H9 (cell line): ENCODE data around the gene SEMA4D. TPM values are rescaled to one million over a fixed set of nuclear protein-coding genes. Genes with fewer than 3 reads are reported as not detected.

ENCODE experiments used
- DNase-seq: peaks from one replicate; pipeline ENCODE4 v3.0.0-alpha.2; 2017
- H2AFZ ChIP-seq: one replicate; pipeline ENCODE4 v1.6.1; 2013; ENCODE audit warnings: mild to moderate bottlenecking, low read length, control low read depth, moderate library complexity
- H2AK5ac ChIP-seq: 2 replicates; pipeline ENCODE4 v1.6.1; 2013; ENCODE audit warnings: low read length, control low read depth, mixed read lengths; ENCODE audit not compliant: insufficient read length
- H2BK120ac ChIP-seq: one replicate; pipeline ENCODE4 v1.6.1; 2013; ENCODE audit warnings: low read depth, mild to moderate bottlenecking, low read length, control low read depth, inconsistent platforms; ENCODE audit not compliant: poor library complexity, severe bottlenecking
- H2BK12ac ChIP-seq: 2 replicates; pipeline ENCODE4 v1.6.1; 2013; ENCODE audit warnings: low read length, control low read depth, mixed read lengths, low read depth; ENCODE audit not compliant: insufficient read length
- H2BK15ac ChIP-seq: 2 replicates; pipeline ENCODE4 v1.6.1; 2013; ENCODE audit warnings: low read depth, low read length, control low read depth
- H2BK20ac ChIP-seq: one replicate; pipeline ENCODE4 v1.6.1; 2013; ENCODE audit warnings: low read depth, mild to moderate bottlenecking, low read length, control low read depth, inconsistent platforms; ENCODE audit not compliant: poor library complexity, severe bottlenecking
- H2BK5ac ChIP-seq: 2 replicates; pipeline ENCODE4 v1.6.1; 2013; ENCODE audit warnings: low read length, control low read depth, mixed read lengths; ENCODE audit not compliant: insufficient read length
- H3K14ac ChIP-seq: 2 replicates; pipeline ENCODE4 v1.6.1; 2013; ENCODE audit warnings: low read length, control low read depth; ENCODE audit not compliant: insufficient read depth
- H3K18ac ChIP-seq: 2 replicates; pipeline ENCODE4 v1.6.1; 2013; ENCODE audit warnings: low read depth, mild to moderate bottlenecking, mixed read lengths, low read length, control low read depth; ENCODE audit not compliant: insufficient read length
- H3K23ac ChIP-seq: 2 replicates; pipeline ENCODE4 v1.6.1; 2013; ENCODE audit warnings: low read length, control low read depth, mixed read lengths, low read depth; ENCODE audit not compliant: insufficient read length
- H3K23me2 ChIP-seq: 2 replicates; pipeline ENCODE4 v1.6.1; 2013; ENCODE audit warnings: low read depth, mild to moderate bottlenecking, mixed read lengths, low read length, control low read depth; ENCODE audit not compliant: insufficient read length, poor library complexity, severe bottlenecking
- H3K27ac ChIP-seq: 2 replicates; pipeline ENCODE4 v1.5.1; 2013; ENCODE audit warnings: low read length, control low read depth, mixed read lengths, low read depth; ENCODE audit not compliant: insufficient read length
- H3K27me3 ChIP-seq: 2 replicates; pipeline ENCODE4 v1.6.1; 2013; ENCODE audit warnings: low read length, control low read depth, inconsistent platforms; ENCODE audit not compliant: insufficient read depth
- H3K4ac ChIP-seq: 2 replicates; pipeline ENCODE4 v1.6.1; 2013; ENCODE audit warnings: low read depth, mild to moderate bottlenecking, control low read depth, inconsistent platforms, low read length, moderate library complexity
- H3K4me1 ChIP-seq: 2 replicates; pipeline ENCODE4 v1.6.1; 2013; ENCODE audit warnings: low read length, control low read depth, inconsistent platforms; ENCODE audit not compliant: insufficient read depth
- H3K4me2 ChIP-seq: 2 replicates; pipeline ENCODE4 v1.6.1; 2013; ENCODE audit warnings: low read length, control low read depth, mixed read lengths; ENCODE audit not compliant: insufficient read length, insufficient read depth
- H3K56ac ChIP-seq: 2 replicates; pipeline ENCODE4 v1.6.1; 2013; ENCODE audit warnings: low read depth, mild to moderate bottlenecking, mixed read lengths, low read length, control low read depth; ENCODE audit not compliant: insufficient read length
- H3K79me1 ChIP-seq: 2 replicates; pipeline ENCODE4 v1.6.1; 2013; ENCODE audit warnings: low read depth, mild to moderate bottlenecking, moderate library complexity, low read length, control low read depth, inconsistent platforms; ENCODE audit not compliant: insufficient read depth, poor library complexity, severe bottlenecking
- H3K79me2 ChIP-seq: 2 replicates; pipeline ENCODE4 v1.6.1; 2013; ENCODE audit warnings: low read length, control low read depth, inconsistent platforms; ENCODE audit not compliant: insufficient read depth
- H3K9ac ChIP-seq: 2 replicates; pipeline ENCODE4 v1.6.1; 2013; ENCODE audit warnings: low read length, control low read depth, mixed read lengths; ENCODE audit not compliant: insufficient read length; ENCODE audit errors: extremely low read depth
- H3K9me3 ChIP-seq: one replicate; pipeline ENCODE4 v1.6.1; 2013; ENCODE audit warnings: low read depth, low read length, inconsistent platforms; ENCODE audit not compliant: control insufficient read depth
- H3T11ph ChIP-seq: one replicate; pipeline ENCODE4 v1.6.1; 2013; ENCODE audit warnings: mild to moderate bottlenecking, low read length, control low read depth, inconsistent platforms
- H4K20me1 ChIP-seq: one replicate; pipeline ENCODE4 v1.6.1; 2013; ENCODE audit not compliant: control insufficient read depth, insufficient read length, insufficient read depth
- H4K5ac ChIP-seq: 2 replicates; pipeline ENCODE4 v1.6.1; 2013; ENCODE audit warnings: low read depth, mild to moderate bottlenecking, mixed read lengths, low read length, control low read depth; ENCODE audit not compliant: insufficient read length
- H4K8ac ChIP-seq: replicated peaks from 2 replicates; pipeline ENCODE4 v1.6.1; 2013; ENCODE audit warnings: low read length, control low read depth, mixed read lengths, low read depth; ENCODE audit not compliant: insufficient read length
- H4K91ac ChIP-seq: 2 replicates; pipeline ENCODE4 v1.6.1; 2013; ENCODE audit warnings: low read depth, mild to moderate bottlenecking, moderate library complexity, mixed read lengths, low read length, control low read depth; ENCODE audit not compliant: insufficient read length
- H3K27ac Mint-ChIP-seq, 3 experiments: 2 replicates in 2 of 3; 3 replicates in 1 of 3; pipeline ENCODE4 v1.8.0; 2020 to 2021; ENCODE audit warnings: mixed read lengths in 3 of 3, mild to moderate bottlenecking in 1 of 3, moderate library complexity in 1 of 3
- H3K27me3 Mint-ChIP-seq: 2 replicates; pipeline ENCODE4 v1.8.0; 2021; ENCODE audit warnings: low read depth, mild to moderate bottlenecking, moderate library complexity, mixed read lengths
- H3K36me3 Mint-ChIP-seq, 3 experiments: 2 replicates in 2 of 3; 3 replicates in 1 of 3; pipeline ENCODE4 v1.8.0; 2020 to 2021; ENCODE audit warnings: low read depth in 3 of 3, mixed read lengths in 3 of 3; ENCODE audit not compliant: insufficient read depth in 1 of 3
- H3K4me1 Mint-ChIP-seq, 2 experiments: 2 replicates each; pipeline ENCODE4 v1.8.0; 2020; ENCODE audit warnings: mixed read lengths in 2 of 2
- H3K4me3 Mint-ChIP-seq, 2 experiments: 2 replicates in 1 of 2; 3 replicates in 1 of 2; pipeline ENCODE4 v1.8.0; 2020 to 2021; ENCODE audit warnings: mild to moderate bottlenecking in 2 of 2, mixed read lengths in 2 of 2, moderate library complexity in 1 of 2
- H3K9me3 Mint-ChIP-seq, 2 experiments: 2 replicates in 1 of 2; 3 replicates in 1 of 2; pipeline ENCODE4 v1.8.0; 2020; ENCODE audit warnings: mild to moderate bottlenecking in 2 of 2, mixed read lengths in 2 of 2, moderate library complexity in 1 of 2
- CTCF ChIP-seq: fragments of 200-600 bp; sonication (generic); conservative IDR thresholded peaks from 3 replicates; pipeline ENCODE4 v1.8.0; 2021; ENCODE audit warnings: antibody characterized with exemption, mild to moderate bottlenecking
- WGBS: extraction: QIAGEN DNeasy Blood & Tissue Kit; methylation state at CpG from one replicate; pipeline ENCODE4 v1.1.7; 2013; ENCODE audit warnings: missing lambda C conversion rate, low lambda C conversion rate, mixed read lengths; ENCODE audit not compliant: insufficient read length; ENCODE audit errors: extremely low coverage; 5-methylcytosine and 5-hydroxymethylcytosine counted together
- total RNA-seq: library from RNA; stranded (reverse); gene quantifications from 2 replicates; pipeline ENCODE4 v1.2.1, GENCODE V29; 2021

The SEMA4D gene
- total RNA-seq, 1 experiment from 2014 or later, result 47.2 TPM

- Mint-ChIP-seq H3K27me3 (no peaks in the 10 kb centered on the region; the same call in 1 of the 2 replicates), H3K27ac (peak overlapping the region in 1 of 3 experiments; percentile 23; a peak in 1 of 7 replicates), H3K4me3 (no peak overlapping the region), H3K4me1 (peaks cover 5% of the 10 kb centered on the region in 2 experiments), H3K9me3 (peaks cover 9 to 10% of the 10 kb centered on the region in 2 experiments; a peak in 4 of 5 replicates), H3K36me3 (peaks cover 0 to 4% (median 4%) of the 10 kb centered on the region in 3 experiments; a peak in 1 of 7 replicates)
- H3K56ac ChIP-seq, result no peak overlapping the region
- no peaks in the 10 kb centered on the region for H3K27me3 ChIP-seq
- no peak overlapping the region for H2AFZ ChIP-seq
- no CpG with 5 or more reads among the region's 10 CpGs for WGBS
- H3K9me3 ChIP-seq, result no peaks in the 10 kb centered on the region
- no peak overlapping the region for H2BK15ac ChIP-seq
- no peak overlapping the region for H3K9ac ChIP-seq
- H3K79me2 ChIP-seq, result no peaks in the 10 kb centered on the region
- H3K23ac ChIP-seq, result no peak overlapping the region
- H2BK120ac ChIP-seq, result no peak overlapping the region
- no peak overlapping the region for H2BK20ac ChIP-seq
- H3K4me2 ChIP-seq, result no peak overlapping the region
- no peak overlapping the region for H2BK5ac ChIP-seq
- no peaks in the 10 kb centered on the region for H4K20me1 ChIP-seq
- no peaks in the 10 kb centered on the region for H3K4me1 ChIP-seq
- no peak overlapping the region for H2AK5ac ChIP-seq
- H3K79me1 ChIP-seq, result no peaks in the 10 kb centered on the region
- H4K8ac ChIP-seq, result no peak overlapping the region
- no peak overlapping the region for H2BK12ac ChIP-seq
- no peak for DNase-seq
- no peak overlapping the region for H3K14ac ChIP-seq
- no peak overlapping the region for H3K27ac ChIP-seq
- H3K23me2 ChIP-seq, result no peaks in the 10 kb centered on the region
- H3K4ac ChIP-seq, result no peak overlapping the region
- H4K5ac ChIP-seq, result no peak overlapping the region
- no peak overlapping the region for H3K18ac ChIP-seq
- no peak for TF ChIP-seq CTCF
- H4K91ac ChIP-seq, result no peak overlapping the region
- H3T11ph ChIP-seq, result no peak overlapping the region
These were observed 35.6 kb upstream of the SEMA4D start for GRCh38 chr9:89533411-89534095.
